GM12801 (cell line): ENCODE measurements around the gene IL17RC.

Source experiments
- CTCF ChIP-seq: IDR thresholded peaks from one replicate; pipeline ENCODE4 v1.5.1; 2011; ENCODE audit warnings: control low read depth; ENCODE audit not compliant: insufficient read length; ENCODE audit errors: extremely low read depth

IL17RC gene

GRCh38 chr3:9947025-9947995 is 30.4 kb downstream of the IL17RC start:
- TF ChIP-seq CTCF, result no peak

GRCh38 chr3:9948586-9948985 is 31.7 kb downstream of the IL17RC start:
- no peak for TF ChIP-seq CTCF

GRCh38 chr3:9949115-9949514 is 32.2 kb downstream of the IL17RC start:
- TF ChIP-seq CTCF, result no peak

GRCh38 chr3:9949626-9950025 is 32.7 kb downstream of the IL17RC start:
- no peak for TF ChIP-seq CTCF

- TF ChIP-seq CTCF, result no peak
Observed at GRCh38 chr3:9951126-9951525, 34.2 kb downstream of the IL17RC start.

GRCh38 chr3:9951598-9951961 is 34.7 kb downstream of the IL17RC start:
- no peak for TF ChIP-seq CTCF

GRCh38 chr3:9951962-9952805 is 35.3 kb downstream of the IL17RC start, which contains the start of gene PRRT3:
PRRT3 (minus strand) TSS chr3:9952408; CDS start chr3:9950115, 2,293 bp downstream.
- no peak for TF ChIP-seq CTCF
